Right cardiac atrium (tissue), 5 donors: ENCODE measurements around the gene CHP1. TPM values are rescaled to one million over a fixed set of nuclear protein-coding genes. Genes with fewer than 3 reads are reported as not detected.
"Not testable (repeated sequence)": the region's sequence is repeated elsewhere in the genome, so short reads cannot be mapped to it uniquely, and the experiment has no call there.

ENCODE experiments used
- ATAC-seq, 2 donors: fragments of 200-7000 bp; cut with Tn5 transposase; one replicate each; pipeline versions ENCODE4 v1.8.0 to v1.9.1; 2020; ENCODE audit warnings: moderate library complexity in 2 of 2, mild to moderate bottlenecking in 1 of 2
- DNase-seq, 3 donors: peaks; one replicate each; pipeline ENCODE4 v3.0.0-alpha.2; 2020
- H3K27ac ChIP-seq: one replicate; pipeline ENCODE4 v1.5.1; 2013; ENCODE audit warnings: mild to moderate bottlenecking, low read length, control low read depth, moderate library complexity
- H3K27me3 ChIP-seq: one replicate; pipeline ENCODE4 v1.6.1; 2013; ENCODE audit not compliant: control insufficient read depth, insufficient read depth
- H3K4me1 ChIP-seq: one replicate; pipeline ENCODE4 v1.6.1; 2013; ENCODE audit warnings: low read length; ENCODE audit not compliant: control insufficient read depth, insufficient read depth
- H3K4me3 ChIP-seq: one replicate; pipeline ENCODE4 v1.5.1; 2013; ENCODE audit warnings: low read length, control low read depth
- H3K9me3 ChIP-seq: one replicate; pipeline ENCODE4 v1.6.1; 2013; ENCODE audit warnings: low read length; ENCODE audit not compliant: control insufficient read depth
- WGBS: extraction: QIAGEN DNeasy Blood & Tissue Kit; methylation state at CpG from one replicate; pipeline ENCODE4 v1.1.7; 2013; 5-methylcytosine and 5-hydroxymethylcytosine counted together
- intact Hi-C, 4 donors: fragments of 100-400 bp; cut with DNase I; formaldehyde crosslinking; loops; one replicate each; pipeline versions ENCODE4 v1.11.0 to v1.14.0; 2022 to 2023
- polyA plus RNA-seq: library from polyadenylated mRNA; stranded (reverse); fragments of 200-250 nt; gene quantifications from one replicate; pipeline ENCODE4 v1.2.3, GENCODE V29; 2013
- total RNA-seq, 4 donors: library from RNA; stranded (reverse); fragmentation: NEBNext Ultra II Directional; extraction: Animal tissue kit (Norgen Biotek cat#: 25700); gene quantifications; one replicate each; pipeline ENCODE4 v1.2.1, GENCODE V29; 2021
- donor health status: healthy with polysubstance abuse.
- donor health status: DM: no; HTN: yes; CAD: no.
- donor health status: DM: no; HTN: no; CAD: no.
- donor health status: DM: no; HTN: yes; CAD: no; lungs with severe emphysema.
- donor health status: DM: yes; HTN: yes; CAD: no.

Gene CHP1
- total and polyA plus RNA-seq, 5 donors, result 44.2 to 129 (median 107) TPM

DNA sequence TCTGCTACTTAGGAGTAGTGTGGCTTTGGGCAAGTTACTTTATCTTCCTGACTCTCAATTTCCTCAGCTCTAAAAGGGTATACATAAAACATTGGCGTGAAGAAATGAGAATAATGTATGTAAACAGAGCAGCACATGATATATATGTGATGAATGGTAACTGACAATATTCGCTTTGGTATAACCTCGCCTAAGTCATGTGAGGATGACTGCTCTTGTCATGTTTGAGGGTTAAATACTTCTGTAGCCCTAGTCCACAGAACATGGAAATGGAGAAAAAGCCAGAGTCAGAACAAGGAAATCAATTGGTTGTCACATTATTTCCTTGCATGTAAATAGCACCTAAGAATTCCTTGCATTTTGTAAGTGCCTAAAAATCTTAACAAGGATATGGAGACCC, 25.0 kb downstream of the CHP1 start:
- no peaks in the 10 kb centered on the region for H3K27me3 ChIP-seq
- ATAC-seq (no peak), DNase-seq (no peak)
- no peak overlapping the region for H3K4me3 ChIP-seq
- H3K9me3 ChIP-seq, result no peaks in the 10 kb centered on the region
- intact Hi-C loops, result no loop called here
- H3K4me1 ChIP-seq, result no peaks in the 10 kb centered on the region
- H3K27ac ChIP-seq, result no peak overlapping the region
- 97% methylated on average over 3 of the region's 3 CpGs for WGBS

DNA sequence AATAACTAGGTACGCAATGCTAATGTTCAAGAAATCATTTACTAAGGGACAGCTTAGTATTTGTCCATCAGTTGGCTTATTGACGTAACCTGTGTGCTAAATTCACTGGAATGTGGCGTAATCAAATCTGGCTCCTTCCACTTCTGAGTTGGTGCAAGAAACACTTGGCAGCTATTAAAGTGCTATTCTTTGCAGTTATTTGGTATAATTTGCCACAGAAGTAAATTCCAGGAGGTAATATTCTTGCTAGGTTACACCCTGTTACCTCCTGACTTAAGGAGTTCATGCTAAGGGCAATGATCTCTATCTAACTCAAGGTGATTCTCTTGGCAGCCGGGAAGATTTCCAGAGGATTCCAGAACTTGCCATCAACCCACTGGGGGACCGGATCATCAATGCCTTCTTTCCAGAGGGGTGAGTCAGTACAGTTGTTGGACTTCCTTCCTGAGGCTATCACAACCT, 25.5 kb downstream of the CHP1 start:
- WGBS, result 72% methylated on average over 5 of the region's 5 CpGs
- H3K27me3 ChIP-seq, result no peaks in the 10 kb centered on the region
- H3K4me1 ChIP-seq, result no peaks in the 10 kb centered on the region
- DNase-seq, result no peak
- H3K9me3 ChIP-seq, result no peaks in the 10 kb centered on the region
- no peak overlapping the region for H3K4me3 ChIP-seq
- no peak overlapping the region for H3K27ac ChIP-seq
- intact Hi-C loops, result no loop called here
- no peak for ATAC-seq

DNA sequence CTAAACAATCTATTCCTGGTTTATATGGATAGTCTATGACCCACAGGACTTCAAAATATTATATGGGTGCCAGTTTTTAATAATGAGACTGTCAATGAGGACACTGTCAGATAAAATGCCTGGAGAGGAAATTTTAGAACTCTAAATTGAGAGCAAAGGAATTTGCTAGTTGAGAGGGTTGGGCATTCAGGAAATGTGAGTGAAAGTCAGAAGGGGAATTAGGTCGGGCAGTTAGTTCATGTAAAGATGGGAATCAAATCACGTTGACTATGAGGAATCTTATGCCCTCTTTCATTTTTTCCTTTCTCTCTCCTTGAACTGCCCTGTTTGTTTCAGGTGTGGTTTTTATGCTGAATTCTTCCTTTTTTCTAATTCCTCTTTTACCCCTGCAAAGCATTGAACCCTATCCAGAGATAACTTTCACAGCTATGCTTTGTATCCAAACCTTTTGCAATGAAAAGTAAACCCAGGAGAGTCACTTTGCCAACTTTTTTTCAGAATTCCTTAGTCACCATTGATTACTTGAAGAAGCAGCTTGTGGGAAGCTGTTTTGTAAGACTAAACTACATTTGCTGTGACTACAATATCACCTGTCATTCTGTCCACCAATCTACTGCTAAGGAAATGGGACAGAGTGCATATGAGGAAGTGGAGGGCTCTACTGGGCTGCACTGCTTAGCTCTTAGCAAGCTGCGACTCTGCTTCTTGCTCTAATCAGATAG, 27.8 kb downstream of the CHP1 start:
- intact Hi-C loops, result no loop called here
- DNase-seq (no peak), ATAC-seq (peak; percentile 71 to 85)
- peak overlapping the region; percentile 87 for H3K27ac ChIP-seq
- WGBS, result 36% methylated on average over 3 of the region's 3 CpGs
- no peak overlapping the region for H3K4me3 ChIP-seq
- H3K27me3 ChIP-seq, result no peaks in the 10 kb centered on the region
- H3K4me1 ChIP-seq, result no peaks in the 10 kb centered on the region
- H3K9me3 ChIP-seq, result no peaks in the 10 kb centered on the region

DNA sequence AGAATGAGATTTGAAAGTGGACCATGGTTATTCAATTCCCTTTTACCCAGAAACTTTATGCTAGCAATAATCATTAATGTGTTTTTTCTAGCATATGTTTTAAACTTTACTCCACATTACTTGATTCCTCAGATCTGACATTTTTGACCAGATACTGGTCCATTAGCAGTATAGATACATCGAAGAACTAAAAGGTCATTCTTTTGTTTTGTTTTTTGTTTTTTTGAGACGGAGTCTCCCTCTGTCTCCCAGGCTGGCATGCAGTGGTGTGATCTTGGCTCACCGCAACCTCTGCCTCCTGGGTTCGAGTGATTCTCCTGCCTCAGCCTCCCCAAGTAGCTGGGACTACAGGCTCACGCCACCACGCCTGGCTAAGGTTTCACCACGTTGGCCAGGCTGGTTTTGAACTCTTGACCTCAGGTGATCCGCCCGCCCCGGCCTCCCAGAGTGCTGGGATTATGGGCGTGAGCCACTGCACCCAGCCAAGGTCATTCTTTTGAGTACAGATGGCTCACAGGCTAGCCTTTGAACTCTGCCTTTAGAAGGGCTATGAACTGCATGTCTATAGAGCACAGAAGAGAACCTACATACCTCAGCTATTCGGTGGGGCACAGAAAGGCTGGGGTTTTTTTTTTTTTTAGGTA, 28.6 kb downstream of the CHP1 start:
- H3K4me1 ChIP-seq, result no peaks in the 10 kb centered on the region
- H3K27ac ChIP-seq, result no peak overlapping the region
- intact Hi-C loops, result no loop called here
- 88% methylated on average over 12 of the region's 12 CpGs for WGBS
- H3K27me3 ChIP-seq, result no peaks in the 10 kb centered on the region
- DNase-seq (no peak), ATAC-seq (no peak)
- no peak overlapping the region for H3K4me3 ChIP-seq
- H3K9me3 ChIP-seq, result no peaks in the 10 kb centered on the region

DNA sequence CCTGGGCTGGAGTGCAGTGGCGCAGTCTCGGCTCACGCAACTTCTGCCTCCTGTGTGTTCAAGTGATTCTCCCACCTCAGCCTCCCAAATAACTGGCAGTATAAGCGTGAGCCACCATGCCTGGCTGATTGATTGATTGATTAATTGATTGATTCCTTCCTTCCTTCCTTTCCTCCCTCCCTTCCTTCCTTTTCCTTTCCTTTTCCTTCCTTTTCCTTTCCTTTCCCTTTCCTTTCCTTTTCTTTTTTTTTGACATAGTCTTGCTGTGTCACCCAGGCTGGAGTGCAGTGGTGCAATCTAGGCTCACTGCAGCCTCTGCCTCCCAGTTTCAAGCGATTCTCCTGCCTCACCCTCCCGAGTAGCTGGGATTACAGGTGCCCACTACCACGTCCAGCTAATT, 29.9 kb downstream of the CHP1 start:
- WGBS, result 94% methylated on average over 7 of the region's 7 CpGs
- H3K27me3 ChIP-seq, intact Hi-C loops: not testable (repeated sequence)

DNA sequence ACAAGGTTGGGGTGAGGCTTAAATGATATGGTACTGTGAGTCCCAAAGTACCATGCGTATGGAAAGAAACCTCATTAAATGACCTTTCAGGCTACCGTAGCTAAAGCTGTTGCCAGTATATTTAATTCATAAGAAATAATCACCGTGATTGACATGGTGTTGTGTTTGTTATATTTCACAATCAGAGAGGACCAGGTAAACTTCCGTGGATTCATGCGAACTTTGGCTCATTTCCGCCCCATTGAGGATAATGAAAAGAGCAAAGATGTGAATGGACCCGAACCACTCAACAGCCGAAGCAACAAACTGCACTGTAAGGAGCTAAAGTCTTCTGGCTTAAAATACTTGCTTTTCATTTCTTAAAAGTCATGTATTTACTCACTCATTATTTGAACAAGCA, 31.5 kb downstream of the CHP1 start:
- intact Hi-C loops, result no loop called here
- no peak for ATAC-seq

More for the DNA sequence above, 29.9 kb downstream of the CHP1 start:
- H3K4me1 ChIP-seq, H3K4me3 ChIP-seq, ATAC-seq, H3K27ac ChIP-seq, H3K9me3 ChIP-seq, DNase-seq: not testable (repeated sequence)

DNA sequence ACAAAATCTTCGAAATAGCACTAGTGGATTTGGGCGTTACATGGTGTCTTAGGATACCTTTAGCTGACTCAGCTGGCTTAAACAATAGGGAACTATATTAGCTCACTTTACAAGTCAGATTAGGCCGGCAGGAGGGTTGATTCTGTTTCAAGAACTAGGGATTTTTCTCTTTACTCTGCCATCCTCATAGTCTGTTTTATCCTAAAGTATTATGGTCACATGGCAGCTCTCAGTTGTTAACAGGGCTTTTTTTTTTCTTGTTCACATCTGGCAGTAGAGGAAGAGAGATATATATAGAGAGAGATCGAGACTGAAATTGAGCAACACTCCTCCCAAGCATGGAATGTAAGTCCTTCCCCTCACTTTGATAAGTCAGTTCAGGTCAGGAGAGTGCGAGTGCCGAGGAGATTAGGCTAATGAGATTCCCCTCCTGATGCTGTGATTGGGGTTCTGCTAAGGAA, 32.9 kb downstream of the CHP1 start:
- DNase-seq (no peak), ATAC-seq (peak; percentile 78 to 82)
- WGBS, result 45% methylated on average over 6 of the region's 6 CpGs
- H3K27ac ChIP-seq, result peak overlapping the region; percentile 52
- H3K4me3 ChIP-seq, result no peak overlapping the region
- intact Hi-C loops, result no loop called here
- no peaks in the 10 kb centered on the region for H3K27me3 ChIP-seq
- H3K9me3 ChIP-seq, result no peaks in the 10 kb centered on the region
- no peaks in the 10 kb centered on the region for H3K4me1 ChIP-seq

More for the DNA sequence above, 31.5 kb downstream of the CHP1 start:
- Histone ChIP-seq H3K9me3 (no peaks in the 10 kb centered on the region), H3K27ac (no peak overlapping the region), H3K27me3 (no peaks in the 10 kb centered on the region), H3K4me1 (no peaks in the 10 kb centered on the region), H3K4me3 (no peak overlapping the region)
- 97% methylated on average over 8 of the region's 8 CpGs for WGBS
- DNase-seq, result no peak

DNA sequence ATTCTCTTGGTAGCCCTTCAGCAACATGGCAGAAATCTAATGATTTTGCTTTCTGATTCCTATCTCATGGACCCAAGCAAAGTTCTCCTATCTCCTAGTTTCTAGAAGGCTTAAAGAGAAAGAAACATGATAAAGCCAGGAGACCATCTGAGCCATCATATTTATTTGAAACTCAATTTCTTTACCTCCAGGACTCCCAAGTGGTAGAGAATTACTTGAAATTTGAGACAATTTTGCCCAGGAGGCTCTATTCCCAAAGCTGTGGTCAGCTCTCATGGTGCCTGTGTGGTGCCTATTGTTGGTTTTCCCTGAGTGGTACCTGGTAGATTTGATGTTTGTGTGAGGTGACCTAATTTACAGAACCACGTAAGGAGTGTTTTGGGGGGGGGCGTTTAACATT, 38.8 kb downstream of the CHP1 start:
- no peak for DNase-seq
- intact Hi-C loops, result no loop called here
- Histone ChIP-seq H3K27ac (no peak overlapping the region), H3K9me3 (no peaks in the 10 kb centered on the region), H3K4me1 (no peaks in the 10 kb centered on the region), H3K4me3 (no peak overlapping the region), H3K27me3 (no peaks in the 10 kb centered on the region)
- 96% methylated on average over 2 of the region's 2 CpGs for WGBS
- ATAC-seq, result no peak

DNA sequence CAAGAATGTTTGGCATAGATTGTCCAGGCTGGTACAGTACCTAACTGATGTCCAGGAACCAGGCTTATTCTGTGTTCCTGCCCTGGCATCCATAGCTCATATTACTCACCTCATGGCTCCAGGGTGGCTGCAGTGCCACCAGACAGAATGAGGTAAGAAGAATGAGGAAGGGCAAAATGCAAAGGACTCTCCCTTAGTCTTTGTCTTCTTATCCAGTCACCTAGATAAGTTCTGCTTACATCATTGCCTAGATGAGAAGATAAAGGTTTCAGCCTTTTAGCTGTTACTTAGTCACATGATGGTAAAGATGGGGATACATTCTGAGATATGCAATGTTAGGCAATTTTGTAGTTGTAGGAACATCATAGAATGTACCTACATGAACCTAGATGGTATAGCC, 45.8 kb downstream of the CHP1 start:
- H3K27ac ChIP-seq, result no peak overlapping the region
- H3K27me3 ChIP-seq, result no peaks in the 10 kb centered on the region
- intact Hi-C loops, result no loop called here
- H3K4me3 ChIP-seq, result no peak overlapping the region
- no peaks in the 10 kb centered on the region for H3K9me3 ChIP-seq
- ATAC-seq, result no peak
- no peaks in the 10 kb centered on the region for H3K4me1 ChIP-seq
- DNase-seq, result no peak

DNA sequence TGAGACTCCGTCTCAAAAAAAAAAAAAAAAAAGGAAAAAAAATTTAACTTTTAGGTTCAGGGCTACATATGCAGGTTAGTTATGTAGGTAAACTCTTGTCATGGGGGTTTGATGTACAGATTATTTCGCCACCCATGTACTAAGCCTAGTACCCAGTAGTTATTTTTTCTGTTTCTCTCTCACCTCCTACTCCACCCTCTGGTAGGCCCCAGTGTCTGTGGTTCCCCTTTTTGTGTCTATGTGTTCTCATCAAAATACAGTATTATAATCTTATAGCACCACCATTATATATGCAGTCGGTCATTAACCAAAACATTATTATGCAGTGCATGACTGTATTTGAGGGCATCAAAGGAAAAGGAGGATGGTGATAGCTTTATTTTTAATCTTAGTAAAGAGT, 47.3 kb downstream of the CHP1 start:
- no peaks in the 10 kb centered on the region for H3K27me3 ChIP-seq
- WGBS, result 95% methylated on average over 3 of the region's 3 CpGs
- intact Hi-C loops, result no loop called here

DNA sequence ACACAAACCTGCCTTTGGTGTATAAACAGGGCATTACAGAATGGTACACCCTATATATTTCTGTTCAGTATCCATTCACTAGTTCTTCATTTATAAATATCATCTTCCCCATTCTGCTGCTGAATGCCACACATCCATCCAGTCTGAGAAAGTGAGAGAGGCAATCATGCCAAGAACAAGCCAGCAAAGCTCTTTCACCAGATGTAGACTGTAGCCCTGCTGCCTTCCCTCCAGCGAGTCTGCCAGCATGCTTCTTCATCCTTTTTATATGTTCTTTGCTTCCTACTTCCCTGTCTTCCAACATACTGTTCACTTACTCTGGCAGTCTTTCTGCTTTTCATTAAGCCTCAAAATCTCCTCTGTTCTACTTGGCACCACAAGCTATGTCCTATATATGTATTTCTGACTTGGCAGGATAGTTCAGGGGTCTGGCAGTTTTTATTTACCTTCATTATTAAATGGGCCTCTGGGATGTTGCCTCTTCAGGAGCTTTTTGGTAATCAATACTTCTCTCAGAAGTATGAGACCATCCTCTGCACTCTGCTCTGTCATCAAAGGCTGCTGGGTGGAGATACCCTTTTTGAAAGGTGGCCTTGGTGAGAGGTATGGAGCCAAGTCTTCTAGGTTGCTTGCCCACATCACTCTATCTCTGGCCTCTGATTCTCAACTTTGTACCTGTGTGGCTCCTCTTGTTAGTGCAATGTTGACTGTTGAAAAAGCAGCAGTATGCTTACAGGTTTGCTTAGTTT, 48.6 kb downstream of the CHP1 start:
- H3K27me3 ChIP-seq, result no peaks in the 10 kb centered on the region
- intact Hi-C loops, result no loop called here
- DNase-seq (no peak), ATAC-seq (no peak)
- no peaks in the 10 kb centered on the region for H3K9me3 ChIP-seq
- no peak overlapping the region for H3K4me3 ChIP-seq
- no peak overlapping the region for H3K27ac ChIP-seq
- WGBS, result 85% methylated on average over 1 of the region's 1 CpG
- H3K4me1 ChIP-seq, result no peaks in the 10 kb centered on the region

More for the DNA sequence above, 47.3 kb downstream of the CHP1 start:
- no peak for ATAC-seq
- Histone ChIP-seq H3K27ac (no peak overlapping the region), H3K4me1 (no peaks in the 10 kb centered on the region), H3K9me3 (no peaks in the 10 kb centered on the region), H3K4me3 (no peak overlapping the region)
- no peak for DNase-seq
